Inflammatory macrophage (primary cell): ENCODE results near the gene KCTD20.

Experiments used
- DNase-seq, 2 donors: peaks; one replicate each; pipeline ENCODE4 v3.0.0-alpha.2; 2020 to 2022

KCTD20 gene

GRCh38 chr6:36495086-36495485 lies 52.3 kb downstream of the KCTD20 start:
- no peak for DNase-seq

DNA sequence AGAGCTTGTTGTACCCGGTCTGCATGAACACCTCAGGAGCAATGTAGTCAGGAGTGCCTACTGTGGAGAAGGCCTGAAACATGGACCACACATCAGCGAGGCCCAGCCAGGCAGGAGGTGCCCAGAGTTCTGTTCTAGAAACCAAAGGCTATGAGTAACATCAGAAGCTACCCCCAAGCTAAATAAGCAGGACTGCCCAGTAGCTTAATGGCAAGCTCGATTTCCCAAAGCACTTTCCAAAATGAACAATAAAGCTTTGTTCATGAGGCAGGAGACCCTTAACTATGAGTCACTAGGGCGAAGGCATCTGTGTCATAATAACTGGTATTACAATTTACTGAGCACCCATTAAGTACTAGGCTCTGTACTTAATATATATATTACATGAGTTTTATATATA lies 57.1 kb downstream of the KCTD20 start:
- no peak for DNase-seq

DNA sequence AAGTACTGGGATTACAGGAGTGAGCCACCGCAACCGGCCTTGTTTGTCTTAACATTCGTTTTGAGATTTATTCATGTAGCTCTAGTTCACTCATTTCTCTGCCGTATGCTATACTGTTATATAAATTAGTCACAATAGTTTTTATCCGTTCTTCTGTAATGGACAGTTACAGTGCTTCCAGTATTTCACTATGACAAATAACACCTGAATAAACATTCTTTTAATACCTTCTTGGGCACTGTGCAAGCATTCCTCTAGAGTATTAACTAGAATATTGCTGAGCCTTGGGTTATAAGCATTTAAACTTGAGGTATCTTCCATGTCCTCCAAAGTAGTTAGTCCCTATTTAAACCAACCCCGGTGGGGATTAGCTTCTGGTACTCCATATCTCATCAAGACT lies 58.9 kb downstream of the KCTD20 start:
- no peak for DNase-seq

DNA sequence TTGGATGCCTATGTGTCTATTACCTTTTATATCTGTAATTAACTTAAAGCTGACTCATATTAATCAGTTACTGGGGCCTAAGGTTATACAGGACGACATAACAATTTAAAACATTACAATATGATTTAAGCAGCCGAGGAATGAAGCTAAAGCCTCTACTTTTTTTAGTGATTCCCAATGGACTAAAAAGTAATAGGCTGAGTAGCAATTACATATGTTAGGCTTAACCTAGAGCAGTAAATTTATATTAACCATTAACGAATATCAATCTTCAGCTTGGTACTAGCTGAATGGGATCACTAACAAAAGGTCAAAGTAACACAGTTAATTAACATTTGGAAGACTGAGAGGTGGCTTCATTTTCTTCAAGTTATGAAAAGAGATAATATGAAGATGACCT lies 61.4 kb downstream of the KCTD20 start:
- no peak for DNase-seq

GRCh38 chr6:36504982-36505381 lies 62.2 kb downstream of the KCTD20 start:
- DNase-seq, result peak in 1 of 2 donors; percentile 5

DNA sequence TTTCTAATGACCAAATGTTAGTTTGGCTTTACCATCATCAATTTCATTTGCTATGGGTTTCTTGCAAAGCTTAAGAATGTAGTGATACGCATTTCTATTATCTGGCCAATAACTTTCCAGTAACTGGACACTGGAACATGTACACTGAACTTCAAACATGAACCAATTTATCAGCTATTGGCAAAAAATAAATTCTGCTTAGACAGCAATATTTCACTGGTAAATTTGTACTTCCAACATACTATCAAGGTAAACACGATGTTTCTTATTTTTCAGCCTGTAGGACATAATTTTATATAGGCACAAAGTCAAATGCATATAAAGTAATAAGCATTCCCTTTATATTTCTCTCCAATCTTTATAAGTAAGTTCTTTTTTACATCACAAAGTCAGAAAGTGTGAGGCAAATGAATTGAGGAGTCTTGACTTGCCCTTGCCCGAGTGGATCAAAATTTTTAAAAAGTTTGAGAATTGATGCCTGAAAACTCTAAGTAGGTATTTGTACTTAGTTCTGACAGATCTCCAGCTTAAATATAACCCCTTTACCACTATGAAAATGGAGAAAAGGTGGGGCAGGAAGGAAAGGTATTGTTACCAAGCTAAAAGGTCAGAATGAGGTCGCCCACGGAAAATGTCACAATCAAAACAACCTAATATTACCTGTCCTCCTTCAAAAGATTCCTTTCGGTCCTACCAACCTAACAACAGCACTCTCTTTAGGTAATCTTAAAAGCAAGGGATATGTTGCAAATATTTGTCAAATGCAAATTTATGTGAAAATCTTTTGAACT lies 63.1 kb downstream of the KCTD20 start:
- no peak for DNase-seq

- no peak for DNase-seq
These were observed 63.8 kb downstream of the KCTD20 start for GRCh38 chr6:36506611-36507010.

DNA sequence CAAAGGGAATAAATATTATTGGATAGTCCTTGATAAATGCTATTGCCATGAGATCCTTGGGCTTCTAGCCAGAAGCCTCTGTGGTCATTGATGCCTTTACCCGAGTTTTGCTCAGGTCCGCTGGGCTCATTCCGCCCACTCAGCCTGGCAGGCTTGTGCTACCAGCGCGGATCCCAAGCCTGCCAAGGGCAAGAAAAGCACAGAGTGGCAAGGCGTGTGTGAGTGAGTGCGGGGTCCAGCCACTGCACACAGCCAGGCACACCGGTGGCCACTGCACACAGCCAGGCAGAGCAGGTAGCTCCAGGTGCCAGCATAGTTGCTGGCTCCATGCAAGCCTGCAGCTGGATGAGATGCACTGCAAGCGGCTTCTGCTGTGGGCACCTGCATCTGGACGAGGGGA lies 65.7 kb downstream of the KCTD20 start:
- no peak for DNase-seq

GRCh38 chr6:36510365-36510764 lies 67.6 kb downstream of the KCTD20 start:
- no peak for DNase-seq

DNA sequence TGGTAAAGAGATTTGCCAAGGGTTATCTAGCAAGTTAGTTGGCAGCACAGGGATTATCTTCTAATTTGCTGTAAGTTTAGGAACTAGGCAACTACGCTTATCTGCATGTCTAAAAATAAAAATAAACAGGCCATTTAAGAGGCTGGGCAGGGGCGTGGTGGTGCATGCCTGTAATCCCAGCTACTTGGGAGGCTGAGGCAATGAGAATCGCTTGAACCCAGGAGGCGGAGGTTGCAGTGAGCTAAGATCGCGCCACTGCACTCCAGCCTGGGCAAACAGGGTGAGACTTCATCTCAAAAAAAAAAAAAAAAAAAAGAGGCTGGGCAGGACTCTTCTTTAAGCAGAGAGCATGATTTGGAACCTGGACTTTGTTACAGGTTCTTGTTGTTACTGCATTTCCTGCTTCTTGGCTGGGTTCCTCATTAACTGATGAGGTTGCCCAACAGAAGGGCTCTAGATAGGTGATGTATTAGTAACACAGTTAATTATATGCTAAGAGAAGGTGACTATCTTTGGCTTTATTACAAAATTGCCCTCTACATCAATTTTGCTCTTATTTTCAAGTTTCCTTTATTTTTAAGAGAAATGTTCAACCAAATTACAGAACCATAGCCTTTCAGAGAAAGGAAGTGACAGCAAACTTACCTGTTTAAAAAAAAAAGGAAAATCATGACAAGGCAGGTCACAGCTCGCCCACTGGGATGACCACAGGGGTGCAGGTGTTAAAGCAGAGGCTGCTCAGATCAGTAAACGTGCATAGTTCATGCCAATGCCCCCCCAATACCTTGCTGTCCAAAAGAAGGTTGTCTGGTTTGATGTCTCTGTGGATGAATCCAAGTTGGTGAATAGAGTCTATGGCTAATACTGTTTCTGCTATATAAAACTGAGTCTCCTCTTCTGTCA lies 72.0 kb downstream of the KCTD20 start:
- no peak for DNase-seq

DNA sequence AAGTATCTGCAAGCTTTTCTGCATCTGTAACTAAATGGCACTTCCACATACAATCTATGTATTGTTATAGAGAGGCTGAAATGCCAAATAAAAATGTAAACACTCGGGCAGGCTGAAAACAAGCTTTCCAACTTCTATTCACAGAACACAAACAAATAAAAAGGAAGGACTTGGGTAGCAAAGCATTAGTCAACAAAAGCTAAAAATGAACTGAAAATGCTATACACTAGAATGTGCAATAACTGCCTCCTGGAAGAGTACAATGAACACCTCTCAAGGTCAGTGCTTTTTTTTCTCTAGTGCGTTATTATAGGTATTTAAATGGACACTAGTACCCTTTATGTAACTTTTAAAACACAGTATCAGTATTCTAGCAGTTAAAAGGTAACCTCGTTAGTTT lies 73.0 kb downstream of the KCTD20 start:
- DNase-seq, result no peak

DNA sequence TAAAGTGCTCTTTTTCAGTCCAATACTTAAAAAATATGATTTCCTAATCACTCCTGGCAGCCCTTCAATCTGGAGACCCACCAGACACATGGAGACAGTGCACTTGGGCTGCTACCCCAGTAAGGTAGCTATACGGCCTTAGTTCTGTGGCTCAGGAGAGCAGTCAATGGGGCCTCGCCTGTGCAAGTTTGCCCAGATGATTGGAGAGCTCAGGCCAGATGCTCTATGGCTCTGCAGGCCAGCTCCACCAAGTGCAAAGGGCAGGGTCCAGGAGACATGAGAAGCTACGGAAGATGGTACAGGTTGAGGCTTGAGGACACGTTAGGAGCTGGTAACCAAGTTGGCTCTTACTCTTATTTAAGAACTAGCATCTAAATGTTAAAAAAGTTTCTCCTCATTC lies 73.8 kb downstream of the KCTD20 start:
- DNase-seq, result no peak

GRCh38 chr6:36516988-36517387 lies 74.2 kb downstream of the KCTD20 start:
- no peak for DNase-seq

DNA sequence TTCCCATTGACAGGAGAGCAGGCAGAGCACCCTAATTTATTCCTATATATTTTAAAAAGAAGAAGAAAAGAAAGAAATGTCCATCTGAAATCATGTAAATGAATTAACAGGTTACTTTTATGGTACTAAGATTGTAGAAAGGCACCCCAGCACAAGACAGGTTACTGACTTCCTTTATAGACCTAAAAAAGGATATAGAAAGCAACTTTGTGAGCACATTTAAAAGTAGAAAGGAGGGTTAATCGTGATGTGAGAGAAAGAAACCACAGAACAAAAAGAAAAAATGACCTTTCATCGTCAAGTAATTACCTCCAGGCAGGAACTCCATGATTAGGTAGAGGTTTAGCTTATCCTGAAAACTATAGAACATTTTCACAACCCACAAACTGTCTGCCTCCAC lies 74.6 kb downstream of the KCTD20 start:
- DNase-seq, result no peak

- no peak for DNase-seq
These were observed 76.6 kb downstream of the KCTD20 start for GRCh38 chr6:36519352-36519751.

GRCh38 chr6:36523451-36523850 lies 80.7 kb downstream of the KCTD20 start:
- DNase-seq, result no peak

DNA sequence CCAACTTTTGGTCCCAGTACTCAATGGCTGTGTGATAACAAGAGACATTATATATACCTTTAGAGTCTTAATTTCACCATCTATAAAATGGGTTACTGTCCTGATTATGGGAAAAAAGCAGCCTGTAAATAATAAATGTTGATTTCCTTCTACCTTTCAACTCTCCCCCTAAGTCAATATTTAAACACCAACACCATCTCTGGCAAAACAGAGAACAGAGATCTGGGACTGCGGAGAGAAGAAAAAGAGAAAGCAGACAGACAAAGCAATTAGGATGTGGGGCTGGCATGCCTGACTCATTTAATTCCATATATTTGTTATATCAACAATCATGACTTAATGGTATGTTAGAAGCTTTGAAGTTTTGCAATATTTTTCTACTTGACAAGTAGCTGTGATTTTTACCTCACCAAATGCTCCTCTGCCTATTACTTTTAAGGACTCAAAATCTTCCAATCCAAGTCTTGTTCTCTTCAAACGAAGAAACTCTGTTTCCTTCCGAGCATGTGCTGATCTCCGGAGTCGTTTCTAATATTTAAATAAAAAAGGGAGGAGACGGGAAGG lies 81.2 kb downstream of the KCTD20 start:
- DNase-seq, result no peak

DNA sequence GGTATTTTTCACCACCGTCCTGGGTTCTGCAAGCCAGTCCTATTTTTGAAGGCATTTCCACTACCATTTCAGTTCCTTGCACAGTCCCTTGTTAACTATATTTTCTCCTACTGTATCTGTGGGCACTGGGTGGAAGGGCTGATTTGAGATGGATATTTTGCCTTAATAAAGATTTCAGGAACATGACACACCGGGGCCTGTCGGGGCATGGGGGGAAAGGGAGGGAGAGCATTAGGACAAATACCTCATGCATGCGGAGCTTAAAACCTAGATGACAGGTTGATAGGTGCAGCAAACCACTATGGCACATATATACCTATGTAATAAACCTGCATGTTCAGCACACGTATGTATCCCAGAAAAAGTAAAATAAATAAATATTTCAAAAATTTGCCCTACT lies 82.1 kb downstream of the KCTD20 start:
- DNase-seq, result no peak

- no peak for DNase-seq
These were observed 82.5 kb downstream of the KCTD20 start for GRCh38 chr6:36525346-36525745.

- DNase-seq, result peak in 1 of 2 donors; percentile 13
These were observed 83.3 kb downstream of the KCTD20 start for GRCh38 chr6:36526066-36526465.

DNA sequence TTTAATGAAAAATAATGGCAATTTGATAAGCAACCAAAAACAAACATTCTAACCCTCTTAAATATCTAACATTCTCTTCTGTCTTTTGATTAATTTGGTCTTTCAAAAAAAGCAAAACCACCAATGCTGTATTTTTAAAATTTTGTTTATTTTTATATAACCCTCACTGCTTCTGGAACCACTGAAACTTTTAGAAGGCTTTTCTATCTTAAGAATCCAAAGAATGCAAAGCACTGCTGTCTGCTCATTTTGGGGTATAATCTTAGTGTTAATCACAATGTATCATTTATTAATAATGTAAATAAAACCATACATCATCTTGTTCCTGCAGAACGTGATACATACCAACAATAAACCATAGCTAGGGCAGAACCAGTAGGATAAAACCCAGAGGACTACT lies 90.5 kb downstream of the KCTD20 start:
- DNase-seq, result no peak

DNA sequence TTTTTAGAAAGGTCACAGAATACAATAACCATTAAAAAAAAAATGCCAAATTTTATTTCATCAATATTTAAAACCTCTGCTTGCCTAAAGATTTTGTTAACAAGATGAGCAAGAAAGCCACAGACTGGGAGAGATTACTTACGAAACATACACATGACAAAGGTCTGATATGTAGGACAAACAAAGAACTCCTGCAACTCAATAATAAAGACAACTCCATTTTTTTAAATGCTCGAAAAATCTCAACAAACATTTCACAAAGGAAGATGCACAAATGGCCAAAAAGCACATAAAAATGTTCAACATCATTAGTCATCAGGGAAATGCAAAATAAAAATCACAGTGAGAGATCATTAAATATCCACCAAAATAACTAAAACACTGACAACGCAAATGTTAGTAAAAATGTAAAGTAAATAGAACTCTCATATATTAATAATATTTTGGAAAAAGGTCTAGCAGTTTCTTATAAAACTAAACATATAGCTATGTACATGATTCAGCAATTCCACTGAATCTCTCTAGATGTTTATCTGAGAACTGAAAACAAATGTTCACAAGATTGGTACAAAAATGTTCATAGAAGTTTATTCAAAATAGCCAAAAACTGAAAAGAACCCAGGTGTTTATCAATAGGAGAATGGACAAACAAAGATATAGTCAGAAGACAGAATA lies 94.2 kb downstream of the KCTD20 start:
- no peak for DNase-seq
